Astrocyte of the hippocampus (primary cell): Measurements from ENCODE around the gene CLTC.
"Not testable (repeated sequence)": the region's sequence is repeated elsewhere in the genome, so short reads cannot be mapped to it uniquely, and the experiment has no call there.

Experiments
- DNase-seq: peaks from one replicate; pipeline ENCODE4 v3.0.0; 2011; ENCODE audit warnings: low read depth, low spot score

CLTC gene

GRCh38 chr17:59633658-59634359, 14.1 kb downstream of the CLTC start:
- no peak for DNase-seq

- DNase-seq: no peak
These were observed 15.2 kb downstream of the CLTC start for GRCh38 chr17:59634632-59635541.

GRCh38 chr17:59637611-59638310, 18.1 kb downstream of the CLTC start:
- no peak for DNase-seq

GRCh38 chr17:59638553-59638952, 18.9 kb downstream of the CLTC start:
- DNase-seq: no peak

GRCh38 chr17:59641799-59642484, 22.2 kb downstream of the CLTC start:
- DNase-seq: peak; percentile 5

GRCh38 chr17:59642565-59642964, 22.9 kb downstream of the CLTC start:
- no peak for DNase-seq

GRCh38 chr17:59643159-59644140, 23.8 kb downstream of the CLTC start:
- DNase-seq: peak; percentile 22

- no peak for DNase-seq
These were observed 27.6 kb downstream of the CLTC start for GRCh38 chr17:59647288-59647687.

GRCh38 chr17:59649886-59650285, 30.2 kb downstream of the CLTC start:
- DNase-seq: no peak

GRCh38 chr17:59650642-59651041, 30.9 kb downstream of the CLTC start:
- no peak for DNase-seq

GRCh38 chr17:59651346-59651745, 31.7 kb downstream of the CLTC start:
- peak; percentile 75 for DNase-seq

- DNase-seq: no peak
These were observed 32.4 kb downstream of the CLTC start for GRCh38 chr17:59652119-59652518.

GRCh38 chr17:59656624-59657023, 36.9 kb downstream of the CLTC start:
- DNase-seq: not testable (repeated sequence)

- DNase-seq: no peak
These were observed 46.5 kb downstream of the CLTC start for GRCh38 chr17:59666235-59666634.

GRCh38 chr17:59668816-59669215, 49.1 kb downstream of the CLTC start:
- DNase-seq: peak; percentile 92

- DNase-seq: no peak
These were observed 49.7 kb downstream of the CLTC start for GRCh38 chr17:59669411-59669810.

GRCh38 chr17:59669944-59670343, 50.2 kb downstream of the CLTC start:
- DNase-seq: no peak

GRCh38 chr17:59671386-59671785, 51.7 kb downstream of the CLTC start:
- DNase-seq: no peak

GRCh38 chr17:59675231-59675630, 55.5 kb downstream of the CLTC start:
- no peak for DNase-seq

GRCh38 chr17:59676716-59677115, 57.0 kb downstream of the CLTC start:
- no peak for DNase-seq
